Brain microvascular endothelial cell (primary cell): ENCODE measurements around the gene PHLPP1.

Source experiments
- DNase-seq: peaks from one replicate; pipeline ENCODE4 v3.0.0-alpha.2; 2020
- H3K27ac ChIP-seq: fragments of 250-450 bp; sonication (Bioruptor Pico); 2 replicates; pipeline ENCODE4 v1.5.1; 2020; ENCODE audit warnings: mild to moderate bottlenecking, moderate library complexity
- H3K27me3 ChIP-seq: fragments of 250-450 bp; sonication (Bioruptor Pico); replicated peaks from 2 replicates; pipeline ENCODE4 v1.5.1; 2020; ENCODE audit warnings: mild to moderate bottlenecking
- H3K36me3 ChIP-seq: fragments of 250-450 bp; sonication (Bioruptor Pico); replicated peaks from 2 replicates; pipeline ENCODE4 v1.5.1; 2020; ENCODE audit warnings: mild to moderate bottlenecking
- H3K4me3 ChIP-seq: 2 replicates; pipeline ENCODE4 v1.5.1; 2011; ENCODE audit warnings: low read depth, mild to moderate bottlenecking, control low read depth, low read length, moderate library complexity
- CTCF ChIP-seq: IDR thresholded peaks from 2 replicates; pipeline ENCODE4 v1.5.1; 2011; ENCODE audit warnings: low read depth, mild to moderate bottlenecking, moderate library complexity, low read length, control low read depth, inconsistent platforms; ENCODE audit errors: missing control alignments
- in situ Hi-C: cut with HindIII; loops from 2 replicates; pipeline ENCODE4 v1.10.0; 2017; ENCODE audit warnings: low sequenced_read_pairs, low pct_ligation_motif_present

PHLPP1 gene

GRCh38 chr18:62928326-62928725 lies 213.0 kb downstream of the PHLPP1 start:
- Histone ChIP-seq H3K36me3 (no peaks in the 10 kb centered on the region), H3K27me3 (no peaks in the 10 kb centered on the region), H3K4me3 (no peak overlapping the region), H3K27ac (no peak overlapping the region)
- in situ Hi-C loops, result no loop called here
- DNase-seq, result no peak
- no peak for TF ChIP-seq CTCF

GRCh38 chr18:62933261-62933887 lies 218.0 kb downstream of the PHLPP1 start:
- Histone ChIP-seq H3K27ac (no peak overlapping the region), H3K27me3 (no peaks in the 10 kb centered on the region), H3K36me3 (no peaks in the 10 kb centered on the region), H3K4me3 (no peak overlapping the region)
- no peak for DNase-seq
- TF ChIP-seq CTCF, result no peak
- in situ Hi-C loops, result no loop called here

- in situ Hi-C loops, result no loop called here
- H3K36me3 ChIP-seq, result no peaks in the 10 kb centered on the region
- no peaks in the 10 kb centered on the region for H3K27me3 ChIP-seq
- H3K27ac ChIP-seq, result no peak overlapping the region
- no peak overlapping the region for H3K4me3 ChIP-seq
- no peak for DNase-seq
- TF ChIP-seq CTCF, result no peak
Observed at GRCh38 chr18:62935994-62936393, 220.7 kb downstream of the PHLPP1 start.

GRCh38 chr18:62937065-62937464 lies 221.7 kb downstream of the PHLPP1 start:
- H3K36me3 ChIP-seq, result no peaks in the 10 kb centered on the region
- H3K4me3 ChIP-seq, result no peak overlapping the region
- H3K27me3 ChIP-seq, result no peaks in the 10 kb centered on the region
- peak; percentile 39 for DNase-seq
- no peak overlapping the region for H3K27ac ChIP-seq
- no peak for TF ChIP-seq CTCF
- in situ Hi-C loops, result no loop called here

GRCh38 chr18:62938006-62938405 lies 222.7 kb downstream of the PHLPP1 start:
- Histone ChIP-seq H3K27me3 (no peaks in the 10 kb centered on the region), H3K27ac (no peak overlapping the region)

More at GRCh38 chr18:62938006-62938405, 222.7 kb downstream of the PHLPP1 start:
- H3K4me3 ChIP-seq, result no peak overlapping the region
- no peak for DNase-seq
- in situ Hi-C loops, result no loop called here
- TF ChIP-seq CTCF, result no peak
- H3K36me3 ChIP-seq, result no peaks in the 10 kb centered on the region
